ENCODE results near the gene CRELD1. TPM values are rescaled to one million over a fixed set of nuclear protein-coding genes. Genes with fewer than 3 reads are reported as not detected.

CRELD1 gene
- total and polyA plus RNA-seq, 2 of the 13 experiments (the other 11 are each of a cell fraction or from before 2014, with no cell fraction given) = 27.1 to 61.9 TPM

GRCh38 chr3:9948586-9948985, 15.0 kb downstream of the CRELD1 start:
- intact Hi-C loops (cut with micrococcal nuclease; ENCODE audit: unreplicated experiment) = loop anchor here (5.0 to 10.0 kb wide), 2 partner anchors 46 to 56 kb away; partner anchors contain the start of gene IL17RE
- H2AFZ ChIP-seq (ENCODE audit: low read length) = no peak overlapping the region
- in situ Hi-C loops (cut with HindIII; ENCODE audit: extremely low pct_ligation_motif_present, low pct_unique_long_range_greater_than_20kb) = no loop called here
- POLR2A ChIA-PET = interaction anchor here (1.6 kb wide), 1 partner anchor 15 kb away, joined by 11 read pairs; the partner anchor contains the start of gene CRELD1
- no peak for TF ChIP-seq CEBPZ (IDR thresholded peaks at IDR 0.05; ENCODE audit: low read length)
- no peak for TF ChIP-seq ZNF343 (CRISPR knock-in tag; IDR thresholded peaks at IDR 0.05)
- no peak for TF ChIP-seq TBX2 (CRISPR knock-in tag; IDR thresholded peaks at IDR 0.05; ENCODE audit: borderline replicate concordance)
- TF ChIP-seq CENPT (CRISPR knock-in tag; IDR thresholded peaks at IDR 0.05; ENCODE audit: low read depth) = no peak
- TF ChIP-seq KLF9 (CRISPR knock-in tag; IDR thresholded peaks at IDR 0.05; ENCODE audit: low read depth) = no peak
- no peak for TF ChIP-seq SMC3 (IDR thresholded peaks at IDR 0.05; ENCODE audit: low read length)
- no peak for TF ChIP-seq FOXK1 (CRISPR knock-in tag; IDR thresholded peaks at IDR 0.05; ENCODE audit: borderline replicate concordance, low read depth)
- TF ChIP-seq EHMT2 (IDR thresholded peaks at IDR 0.05; ENCODE audit: borderline replicate concordance, low read depth, low read length) = no peak
- TF ChIP-seq FOSL2 (CRISPR knock-in tag; IDR thresholded peaks at IDR 0.05) = no peak
- TF ChIP-seq PCBP1 (IDR thresholded peaks at IDR 0.05; ENCODE audit: borderline replicate concordance, low read depth, low read length) = no peak
- TF ChIP-seq UBTF (CRISPR knock-in tag; IDR thresholded peaks at IDR 0.05) = no peak
- no peak for TF ChIP-seq KDM5A (IDR thresholded peaks at IDR 0.05; ENCODE audit: borderline replicate concordance, low read length)
- no peak for TF ChIP-seq NFYC (CRISPR knock-in tag; IDR thresholded peaks at IDR 0.05)
- DNase-seq (ENCODE audit: low spot score) (no peak), ATAC-seq (no peak), FAIRE-seq (no peak)
- H3K4me1 ChIP-seq (ENCODE audit: insufficient read depth, low read length) = peaks cover 32% of the 10 kb centered on the region
- BruUV-seq (replicated peaks) = no TSS peak
- 100% methylated on average over 3 of the region's 3 CpGs for WGBS (ENCODE audit: low lambda C conversion rate)
- no peak overlapping the region; the same call in 1 of the 2 replicates for H3K9ac ChIP-seq (ENCODE audit: insufficient read depth, low read depth, low read length)
- peaks cover 3% of the 10 kb centered on the region for H3K79me2 ChIP-seq (ENCODE audit: insufficient read depth, low read length)
- no peaks in the 10 kb centered on the region for H3K9me3 ChIP-seq (ENCODE audit: low read length)
- peaks cover 0 to 5% of the 10 kb centered on the region in 2 experiments; a peak in 3 of 5 replicates for H3K36me3 ChIP-seq (replicated peaks in 1 of 2; ENCODE audit: control insufficient read depth in 1 of 2, insufficient read depth in 2 of 2, low read length in 2 of 2)
- H4K20me1 ChIP-seq (ENCODE audit: insufficient read depth, low read length) = no peaks in the 10 kb centered on the region
- H3K4me2 ChIP-seq (ENCODE audit: low read depth, low read length) = peak overlapping the region; percentile 95; the same call in 1 of the 2 replicates
- H3K27me3 ChIP-seq (ENCODE audit: control insufficient read depth in 1 of 2, insufficient read depth in 2 of 2, low read length in 2 of 2) = no peaks in the 10 kb centered on the region
- H3K4me3 ChIP-seq (replicated peaks in 1 of 3; ENCODE audit: insufficient read depth in 1 of 3, low read depth in 2 of 3, low read length in 3 of 3) = no peak overlapping the region
- H3K27ac ChIP-seq (ENCODE audit: extremely low read length, insufficient read depth, low read length) = no peak overlapping the region
- CTCF ChIA-PET (ENCODE audit: low intra/inter-chr PET ratio, low total read pairs) = no interaction called here
